GM10248 (cell line): ENCODE data around the gene ERN1.

Experiments used
- CTCF ChIA-PET: fragments of 300-600 bp; sonication (Branson Sonifier 250); formaldehyde crosslinking; extraction: SDS; loops from one replicate; lab custom pipeline; 2021; ENCODE audit warnings: antibody characterized with exemption; lab: Yijun Ruan, JAX
- POLR2A ChIA-PET: fragments of 350-650 bp; sonication (Branson Sonifier 250); formaldehyde crosslinking; extraction: SDS; loops from one replicate; lab custom pipeline; 2020; ENCODE audit warnings: antibody characterized with exemption; lab: Yijun Ruan, JAX
- DNase-seq: peaks from one replicate; pipeline ENCODE4 v3.0.0; 2012; ENCODE audit errors: extremely low spot score
- CTCF ChIP-seq: IDR thresholded peaks from 2 replicates; pipeline ENCODE4 v1.5.1; 2012; ENCODE audit warnings: mild to moderate bottlenecking, low read depth; ENCODE audit errors: extremely low read depth, missing control alignments, control extremely low read depth

The ERN1 gene

GRCh38 chr17:64024215-64024654 lies 105.7 kb downstream of the ERN1 start:
- TF ChIP-seq CTCF, result no peak
- no peak for DNase-seq
- CTCF ChIA-PET, result interaction anchor here (1.0 to 10.6 kb wide), 17 partner anchors 9 to 121 kb away, joined by 3 to 515 read pairs (median 9); partner anchors contain the start of genes CSHL1, ERN1 and GH1
- POLR2A ChIA-PET, result no interaction called here

GRCh38 chr17:64022611-64023063 lies 107.3 kb downstream of the ERN1 start:
- POLR2A ChIA-PET, result no interaction called here
- no peak for TF ChIP-seq CTCF
- CTCF ChIA-PET, result interaction anchor here (0.7 to 5.2 kb wide), 6 partner anchors 43 to 118 kb away, joined by 3 to 50 read pairs (median 3); no protein-coding TSS in a partner anchor
- DNase-seq, result no peak

GRCh38 chr17:64020056-64020766 lies 109.7 kb downstream of the ERN1 start, which contains the start of gene ICAM2:
TSS of gene ICAM2 (minus strand) at chr17:64020633. CDS start at chr17:64006691, 13,942 bp downstream.
- no peak for TF ChIP-seq CTCF
- peak; percentile 70 for DNase-seq
- POLR2A ChIA-PET, result interaction anchor here (0.6 to 1.5 kb wide), 7 partner anchors 58 to 955 kb away, joined by 3 to 11 read pairs (median 5); partner anchors contain the start of gene CD79B
- CTCF ChIA-PET, result interaction anchor here (0.9 to 6.4 kb wide), 17 partner anchors 10 to 171 kb away, joined by 3 to 71 read pairs (median 5); partner anchors contain the start of genes CD79B and CSHL1

- CTCF ChIA-PET, result interaction anchor here (0.5 to 6.4 kb wide), 16 partner anchors 10 to 230 kb away, joined by 3 to 71 read pairs (median 5); partner anchors contain the start of genes CD79B and CSHL1
- POLR2A ChIA-PET, result interaction anchor here (0.5 to 1.5 kb wide), 5 partner anchors 87 to 542 kb away, joined by 3 to 11 read pairs (median 8); partner anchors contain the start of gene CD79B
- peak; percentile 14 for DNase-seq
Measured at GRCh38 chr17:64019551-64019961, 110.4 kb downstream of the ERN1 start.

- POLR2A ChIA-PET, result interaction anchor here (1.0 to 1.1 kb wide), 4 partner anchors 69 to 128 kb away, joined by 4 to 10 read pairs (median 4); partner anchors contain the start of gene ERN1
- no peak for TF ChIP-seq CTCF
- CTCF ChIA-PET, result interaction anchor here (0.6 to 6.4 kb wide), 17 partner anchors 8 to 132 kb away, joined by 3 to 71 read pairs (median 5); partner anchors contain the start of genes CSHL1 and GH1
- DNase-seq, result no peak
Measured at GRCh38 chr17:64017381-64017980, 112.5 kb downstream of the ERN1 start.

GRCh38 chr17:64016974-64017373 lies 113.0 kb downstream of the ERN1 start:
- ChIA-PET POLR2A (interaction anchor here (1.0 to 1.1 kb wide), 2 partner anchors 113 to 129 kb away, joined by 4 read pairs; partner anchors contain the start of gene ERN1), CTCF (interaction anchor here (1.0 to 6.4 kb wide), 22 partner anchors 9 to 168 kb away, joined by 3 to 71 read pairs (median 4); partner anchors contain the start of gene GH1)
- TF ChIP-seq CTCF, result no peak
- no peak for DNase-seq
